SU-DHL-6 (cell line): ENCODE data around the gene AP1G2.

Experiments
- CTCF ChIP-seq: fragments of 200-600 bp; sonication (generic); IDR thresholded peaks from one replicate; pipeline ENCODE4 v1.5.1; 2017; ENCODE audit warnings: antibody characterized with exemption, mild to moderate bottlenecking, low read length, moderate library complexity; ENCODE audit not compliant: insufficient read depth, poor library complexity, severe bottlenecking
- EZH2phosphoT487 ChIP-seq: fragments of 200-600 bp; sonication (generic), shearing (Covaris generic); conservative IDR thresholded peaks from 2 replicates; pipeline ENCODE4 v1.6.1; 2018; ENCODE audit warnings: mild to moderate bottlenecking, antibody characterized with exemption, low read length, moderate library complexity, mixed read lengths

- no peak for TF ChIP-seq CTCF
- TF ChIP-seq EZH2phosphoT487 = no peak
Observed at GRCh38 chr14:23517650-23518326, 49.8 kb downstream of the AP1G2 start.
